Astrocyte of the cerebellum (primary cell): Measurements from ENCODE around the gene AMBP.

Source experiments
- DNase-seq: peaks from one replicate; pipeline ENCODE4 v3.0.0-alpha.2; 2011; ENCODE audit warnings: low read depth
- H3K4me3 ChIP-seq: 2 replicates; pipeline ENCODE4 v1.5.1; 2011; ENCODE audit warnings: mild to moderate bottlenecking, low read depth, low read length, moderate library complexity
- in situ Hi-C: cut with HindIII; loops from 2 replicates; pipeline ENCODE4 v1.10.0; 2017; ENCODE audit warnings: low sequenced_read_pairs
- TF ChIP-seq, protein P1 (sequence below): IDR thresholded peaks from 2 replicates; pipeline ENCODE4 v1.5.1; 2012; ENCODE audit warnings: low read length, low read depth, moderate library complexity, mild to moderate bottlenecking; ENCODE audit errors: missing control alignments

Gene AMBP

GRCh38 chr9:114081441-114082016 is 3.4 kb upstream of the AMBP start:
- H3K4me3 ChIP-seq: no peak overlapping the region
- in situ Hi-C loops: no loop called here
- no peak for DNase-seq
- TF ChIP-seq, protein P1, sequence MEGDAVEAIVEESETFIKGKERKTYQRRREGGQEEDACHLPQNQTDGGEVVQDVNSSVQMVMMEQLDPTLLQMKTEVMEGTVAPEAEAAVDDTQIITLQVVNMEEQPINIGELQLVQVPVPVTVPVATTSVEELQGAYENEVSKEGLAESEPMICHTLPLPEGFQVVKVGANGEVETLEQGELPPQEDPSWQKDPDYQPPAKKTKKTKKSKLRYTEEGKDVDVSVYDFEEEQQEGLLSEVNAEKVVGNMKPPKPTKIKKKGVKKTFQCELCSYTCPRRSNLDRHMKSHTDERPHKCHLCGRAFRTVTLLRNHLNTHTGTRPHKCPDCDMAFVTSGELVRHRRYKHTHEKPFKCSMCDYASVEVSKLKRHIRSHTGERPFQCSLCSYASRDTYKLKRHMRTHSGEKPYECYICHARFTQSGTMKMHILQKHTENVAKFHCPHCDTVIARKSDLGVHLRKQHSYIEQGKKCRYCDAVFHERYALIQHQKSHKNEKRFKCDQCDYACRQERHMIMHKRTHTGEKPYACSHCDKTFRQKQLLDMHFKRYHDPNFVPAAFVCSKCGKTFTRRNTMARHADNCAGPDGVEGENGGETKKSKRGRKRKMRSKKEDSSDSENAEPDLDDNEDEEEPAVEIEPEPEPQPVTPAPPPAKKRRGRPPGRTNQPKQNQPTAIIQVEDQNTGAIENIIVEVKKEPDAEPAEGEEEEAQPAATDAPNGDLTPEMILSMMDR: no peak

DNA sequence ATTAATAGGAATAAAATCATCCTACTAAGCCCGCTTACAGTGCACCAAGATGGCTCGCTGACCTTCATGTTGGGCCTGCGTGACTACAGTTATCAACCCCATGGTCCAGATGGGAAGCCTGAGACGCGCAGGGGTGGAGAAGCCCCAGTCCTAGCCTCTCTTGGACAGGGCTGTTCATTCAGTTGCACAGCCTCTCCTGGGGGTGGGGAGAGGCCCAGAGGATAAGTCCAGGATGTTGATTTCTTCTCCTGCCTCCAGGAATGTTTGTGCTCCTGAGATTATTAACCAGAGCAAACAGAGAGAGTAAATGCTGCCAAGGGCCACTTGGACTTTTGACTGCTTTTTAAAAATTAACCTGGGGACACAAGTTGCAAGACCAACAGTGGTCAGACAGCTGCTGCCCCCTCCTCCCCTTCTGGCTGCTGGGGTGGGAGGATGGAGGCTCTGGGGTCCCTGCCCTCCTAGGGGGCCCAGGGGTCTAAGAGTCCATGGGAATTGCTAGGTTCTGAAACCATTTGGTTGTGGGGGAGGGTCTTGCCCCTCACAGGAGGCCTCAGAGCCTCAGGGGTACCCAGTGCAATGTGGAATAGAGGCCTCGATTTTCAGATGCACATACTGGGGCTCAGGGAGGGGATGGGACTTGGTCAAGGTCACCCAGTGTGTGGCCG is 2.8 kb upstream of the AMBP start:
- no peak overlapping the region for H3K4me3 ChIP-seq
- in situ Hi-C loops: no loop called here
- DNase-seq: no peak
- TF ChIP-seq, protein P1: no peak

- in situ Hi-C loops: no loop called here
- TF ChIP-seq, protein P1: no peak
Measured at GRCh38 chr9:114080195-114080772, 2.2 kb upstream of the AMBP start.

DNA sequence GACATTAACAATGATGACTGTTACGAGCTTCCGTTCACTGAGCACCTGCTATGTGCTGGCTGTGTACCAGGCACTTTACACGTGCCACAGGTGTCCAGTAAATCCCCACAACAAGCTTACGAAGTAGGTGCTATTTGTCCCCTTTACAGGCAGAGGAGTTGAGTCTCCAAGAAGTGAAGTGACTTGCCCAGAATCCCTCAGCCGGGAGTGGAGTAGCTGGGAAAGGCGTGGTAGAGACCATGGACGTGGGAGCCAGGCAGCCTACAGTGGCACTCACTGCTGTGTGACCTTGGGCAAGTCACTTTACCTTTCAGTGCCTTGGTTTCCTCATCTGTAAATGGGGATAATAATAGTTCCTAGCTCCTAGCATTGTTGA is 669 bp upstream of the AMBP start:
- no peak for DNase-seq
- TF ChIP-seq, protein P1: no peak
- no peak overlapping the region for H3K4me3 ChIP-seq
- in situ Hi-C loops: no loop called here

More at GRCh38 chr9:114080195-114080772, 2.2 kb upstream of the AMBP start:
- no peak overlapping the region for H3K4me3 ChIP-seq
- no peak for DNase-seq

DNA sequence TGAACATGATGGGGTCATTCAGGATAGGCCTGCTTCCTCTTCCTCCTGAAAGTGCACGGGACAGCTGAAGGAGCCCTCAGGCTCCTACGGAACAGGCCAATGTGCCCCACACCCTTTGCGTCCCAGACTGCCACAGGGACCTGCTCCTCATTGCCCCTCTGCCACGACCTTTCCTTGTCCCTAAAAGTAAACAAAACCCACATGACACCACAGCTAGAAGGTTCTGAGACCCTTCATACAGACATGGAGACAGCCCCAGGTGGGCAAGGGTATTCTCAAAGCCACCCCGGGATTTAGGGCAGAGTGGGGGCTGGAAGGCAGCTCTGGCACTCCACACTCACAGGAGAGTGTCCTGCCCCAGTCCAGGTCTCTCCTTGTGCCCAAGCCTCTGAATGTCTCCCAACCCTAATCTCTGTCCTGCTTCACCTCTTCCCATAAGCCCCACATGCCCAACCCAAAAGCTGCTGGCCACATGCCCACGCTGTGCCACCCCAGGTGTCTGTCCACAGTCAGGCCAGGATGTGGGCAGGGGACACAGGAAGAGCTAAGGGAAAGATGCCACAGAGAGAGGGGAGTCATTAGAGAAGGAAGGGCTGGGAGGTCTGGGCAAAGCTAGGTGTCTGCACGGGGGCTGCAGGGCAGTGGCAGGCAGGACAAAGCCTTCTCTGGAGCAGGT is 800 bp downstream of the AMBP start:
- in situ Hi-C loops: no loop called here
- no peak overlapping the region for H3K4me3 ChIP-seq
- TF ChIP-seq, protein P1: no peak
- no peak for DNase-seq

- DNase-seq: no peak
- in situ Hi-C loops: no loop called here
- TF ChIP-seq, protein P1: no peak
- H3K4me3 ChIP-seq: no peak overlapping the region
Measured at GRCh38 chr9:114076237-114077161, 1.6 kb downstream of the AMBP start.
